Measurements from ENCODE around the gene GSTO1.

GSTO1 gene

GRCh38 chr10:104303594-104304355, 49.1 kb downstream of the GSTO1 start:
- no peak for DNase-seq (ENCODE audit: low read depth in 2 of 2)

DNA sequence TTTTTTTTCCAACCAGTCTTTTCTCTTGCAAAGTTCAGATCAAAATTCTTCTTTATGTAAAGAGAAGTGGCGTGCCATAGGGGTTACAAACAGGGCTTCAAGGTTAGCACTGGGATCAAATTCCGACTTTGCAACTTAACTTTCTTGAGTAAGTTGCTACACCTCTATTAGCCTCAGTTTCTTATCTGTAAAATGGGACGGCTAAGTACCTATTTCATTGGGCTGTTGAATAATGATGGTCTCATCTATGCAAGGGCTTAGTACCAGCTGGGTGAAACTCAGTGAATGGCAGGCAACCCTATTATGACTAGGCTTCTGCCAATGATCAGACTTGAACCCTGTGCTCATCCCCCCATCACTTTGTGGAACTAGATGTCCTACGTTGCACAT, 49.7 kb downstream of the GSTO1 start:
- no peak for DNase-seq (ENCODE audit: low read depth in 2 of 2)

DNA sequence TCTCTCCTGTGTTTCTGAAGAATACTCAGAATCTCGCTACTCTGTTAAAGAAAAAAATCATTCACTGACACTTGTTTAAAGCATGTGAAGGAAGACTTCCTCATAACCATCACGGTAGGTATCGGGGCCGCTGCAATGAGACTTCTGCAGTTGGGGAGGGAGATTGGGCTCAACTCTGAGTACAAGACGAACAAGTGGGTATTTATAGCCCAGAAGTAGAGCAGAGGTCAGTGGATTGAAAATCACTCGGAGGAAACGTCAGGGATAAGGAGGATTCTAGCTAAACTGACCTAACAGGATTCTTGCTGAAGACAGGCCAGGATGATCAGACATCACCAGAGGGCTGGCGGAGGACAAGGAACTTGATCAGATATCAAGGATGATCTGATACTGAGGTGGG, 50.2 kb downstream of the GSTO1 start:
- no peak for DNase-seq (ENCODE audit: low read depth in 2 of 2)

DNA sequence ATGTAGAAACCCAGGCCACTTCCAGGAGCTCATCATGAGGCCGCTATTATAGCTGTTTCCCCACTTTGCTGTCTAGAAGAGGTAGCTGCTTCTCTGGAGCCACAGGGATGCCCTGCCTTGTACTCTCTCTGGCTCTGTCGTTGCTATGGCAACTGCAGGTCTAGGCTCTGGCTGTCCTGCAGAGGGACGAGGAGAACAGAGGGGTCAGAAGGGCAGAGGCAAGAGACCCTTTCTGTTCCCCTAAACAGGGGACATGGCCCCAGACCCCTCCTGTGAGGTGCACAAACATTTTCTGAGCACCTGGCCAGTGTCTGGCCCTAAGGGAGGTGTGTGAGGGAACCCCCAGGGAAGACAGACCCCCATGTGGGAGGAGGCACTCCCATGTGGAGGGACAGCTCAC, 52.2 kb downstream of the GSTO1 start:
- no peak for DNase-seq (ENCODE audit: low read depth in 2 of 2)

DNA sequence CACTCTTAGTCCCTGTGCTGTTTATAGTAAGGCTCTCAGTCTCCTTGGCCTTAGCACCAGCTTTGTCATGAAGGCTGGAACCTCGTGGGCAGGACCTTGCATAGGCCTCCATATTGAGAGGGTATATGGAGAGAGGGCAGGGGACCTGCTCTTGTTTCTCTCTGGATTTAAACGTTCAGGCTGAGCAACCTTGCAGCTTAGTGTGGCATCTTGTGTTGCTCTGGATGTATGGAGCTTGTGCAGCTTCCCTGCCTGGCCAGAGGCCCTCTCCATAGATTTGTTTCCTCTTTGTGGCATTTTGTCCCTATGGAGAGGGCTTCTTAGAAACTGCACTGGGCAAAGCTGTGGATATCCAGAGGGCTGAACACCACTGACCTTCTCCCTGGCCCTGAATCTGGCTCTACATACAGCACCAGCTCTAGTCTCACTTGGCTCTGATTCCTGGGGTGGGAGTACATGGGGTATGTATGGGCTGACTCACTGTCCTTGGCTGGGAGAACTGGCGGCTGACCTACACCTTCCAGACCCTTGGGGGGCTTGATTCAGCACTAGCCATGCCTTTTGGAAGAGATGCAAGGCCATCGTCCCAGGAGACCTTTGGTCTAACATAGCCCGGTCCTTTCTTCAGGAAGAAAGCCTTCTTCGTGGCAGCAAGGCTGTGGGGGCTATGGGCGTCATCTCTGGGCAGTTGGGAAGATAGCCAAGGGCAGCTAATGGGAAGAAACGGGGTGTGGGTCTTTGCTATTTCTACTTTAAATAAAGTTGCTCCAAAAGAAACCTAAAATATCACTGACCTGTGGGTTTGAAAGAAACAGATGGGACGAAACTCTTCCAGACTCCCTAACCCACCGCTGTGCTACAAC, 53.1 kb downstream of the GSTO1 start:
- DNase-seq (ENCODE audit: low read depth in 2 of 2), result no peak

DNA sequence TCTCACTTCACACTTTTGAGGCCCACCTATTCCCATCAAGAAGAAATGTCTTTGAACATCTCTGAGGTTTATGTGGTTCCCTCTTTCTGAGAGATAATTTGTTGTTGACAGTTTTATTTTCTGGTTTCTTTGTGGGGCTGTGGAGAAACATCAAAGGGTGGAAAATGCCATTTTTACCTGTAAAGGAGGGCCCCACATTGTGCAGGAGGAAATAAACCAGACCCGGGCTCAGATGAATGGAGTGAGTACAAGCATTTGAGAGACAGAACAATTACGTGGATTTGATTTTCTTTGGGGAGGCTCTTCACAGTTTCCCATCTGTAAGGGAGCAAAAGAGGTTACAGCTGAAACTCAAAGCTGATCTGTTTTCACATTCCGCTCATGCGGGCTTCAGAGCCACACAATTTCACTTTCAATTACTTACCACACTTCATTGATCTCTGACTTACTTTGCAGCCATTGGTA, 53.8 kb downstream of the GSTO1 start:
- no peak for DNase-seq (ENCODE audit: low read depth in 2 of 2)

DNA sequence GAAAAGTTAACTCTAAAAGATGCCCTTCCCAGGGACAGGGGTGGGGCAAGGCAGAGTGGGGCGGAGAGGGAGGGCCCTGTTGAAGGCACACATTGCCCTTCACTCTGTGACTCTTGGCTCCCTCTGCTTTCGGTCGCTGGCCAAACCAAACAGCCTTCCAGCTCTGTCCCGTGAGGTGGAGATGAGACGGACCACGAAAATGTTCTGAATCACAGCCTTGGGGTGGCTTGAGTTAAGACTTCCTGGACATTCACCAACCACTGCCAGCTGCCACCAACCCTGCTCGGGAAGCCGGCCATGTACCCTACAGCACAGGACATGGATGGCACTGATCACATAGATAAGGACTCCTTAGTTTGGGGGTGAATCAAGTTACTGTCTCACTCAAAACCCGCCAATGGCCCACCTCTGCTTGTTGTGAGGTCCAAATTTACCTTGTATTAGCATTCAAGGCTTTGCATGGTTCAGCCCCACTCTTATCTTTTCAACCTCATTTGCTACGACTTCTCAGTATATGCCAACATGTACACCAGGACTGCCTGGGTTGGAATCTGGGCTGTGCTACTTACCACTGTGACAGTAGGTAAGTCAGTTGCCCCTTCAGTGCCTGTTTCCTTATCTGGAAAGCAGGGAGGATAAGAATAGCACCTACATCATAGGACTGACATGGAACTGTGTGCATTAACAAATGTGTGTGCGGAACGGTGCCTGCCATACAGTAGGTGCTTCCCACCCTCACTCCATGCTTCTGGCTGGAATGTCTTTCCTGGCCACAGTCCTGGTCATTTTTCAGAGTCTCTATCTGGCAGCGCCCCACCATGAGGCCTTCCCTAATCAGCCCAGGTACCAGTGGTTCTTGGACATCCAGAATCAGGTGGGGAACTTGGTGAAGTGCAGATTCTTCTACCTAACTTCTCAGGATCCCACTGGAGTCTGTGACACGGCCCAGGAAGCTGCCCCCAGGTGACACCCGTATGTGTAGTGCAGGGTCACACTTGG, 55.6 kb downstream of the GSTO1 start:
- no peak for DNase-seq (ENCODE audit: low read depth in 2 of 2)

- no peak for DNase-seq (ENCODE audit: low read depth in 2 of 2)
Observed at GRCh38 chr10:104311184-104311720, 56.6 kb downstream of the GSTO1 start.

- DNase-seq (ENCODE audit: low read depth in 2 of 2), result no peak
Observed at GRCh38 chr10:104314591-104315485, 60.1 kb downstream of the GSTO1 start.

- DNase-seq (ENCODE audit: low read depth in 2 of 2), result no peak
Observed at GRCh38 chr10:104315486-104315921, 60.8 kb downstream of the GSTO1 start.

- DNase-seq (ENCODE audit: low read depth in 2 of 2), result no peak
Observed at GRCh38 chr10:104316321-104317099, 61.8 kb downstream of the GSTO1 start.
